ENCODE data around the gene PRKN.
"Not testable (repeated sequence)": the region's sequence is repeated elsewhere in the genome, so short reads cannot be mapped to it uniquely, and the experiment has no call there.

The PRKN gene

GRCh38 chr6:162679681-162680080, 47.9 kb downstream of the PRKN start:
- DNase-seq (ENCODE audit: low read depth in 2 of 2, low spot score in 1 of 2) = no peak

GRCh38 chr6:162678896-162679295, 48.7 kb downstream of the PRKN start:
- not testable (repeated sequence) for DNase-seq (ENCODE audit: low read depth in 2 of 2, low spot score in 1 of 2)

GRCh38 chr6:162675503-162675902, 52.1 kb downstream of the PRKN start:
- DNase-seq (ENCODE audit: low read depth in 2 of 2, low spot score in 1 of 2) = no peak

GRCh38 chr6:162674452-162674851, 53.1 kb downstream of the PRKN start:
- DNase-seq (ENCODE audit: low read depth in 2 of 2, low spot score in 1 of 2) = no peak

GRCh38 chr6:162671580-162672165, 55.9 kb downstream of the PRKN start:
- DNase-seq (ENCODE audit: low read depth in 2 of 2, low spot score in 1 of 2) = no peak

GRCh38 chr6:162670345-162670744, 57.2 kb downstream of the PRKN start:
- DNase-seq (ENCODE audit: low read depth in 2 of 2, low spot score in 1 of 2) = no peak

- no peak for DNase-seq (ENCODE audit: low read depth in 2 of 2, low spot score in 1 of 2)
Observed at GRCh38 chr6:162666246-162666645, 61.3 kb downstream of the PRKN start.

- DNase-seq (ENCODE audit: low read depth in 2 of 2, low spot score in 1 of 2) = no peak
Observed at GRCh38 chr6:162653808-162654207, 73.8 kb downstream of the PRKN start.

- no peak for DNase-seq (ENCODE audit: low read depth in 2 of 2, low spot score in 1 of 2)
Observed at GRCh38 chr6:162651505-162651904, 76.1 kb downstream of the PRKN start.

GRCh38 chr6:162649271-162649670, 78.3 kb downstream of the PRKN start:
- DNase-seq (ENCODE audit: low read depth in 2 of 2, low spot score in 1 of 2) = no peak

GRCh38 chr6:162644153-162644552, 83.4 kb downstream of the PRKN start:
- DNase-seq (ENCODE audit: low read depth in 2 of 2, low spot score in 1 of 2) = no peak

GRCh38 chr6:162640756-162641155, 86.8 kb downstream of the PRKN start:
- DNase-seq (ENCODE audit: low read depth in 2 of 2, low spot score in 1 of 2) = no peak

- no peak for DNase-seq (ENCODE audit: low read depth in 2 of 2, low spot score in 1 of 2)
Observed at GRCh38 chr6:162639951-162640350, 87.6 kb downstream of the PRKN start.

GRCh38 chr6:162638931-162639574, 88.5 kb downstream of the PRKN start:
- DNase-seq (ENCODE audit: low read depth in 2 of 2, low spot score in 1 of 2) = no peak

- DNase-seq (ENCODE audit: low read depth in 2 of 2, low spot score in 1 of 2) = no peak
Observed at GRCh38 chr6:162637317-162637716, 90.2 kb downstream of the PRKN start.

GRCh38 chr6:162636167-162636566, 91.4 kb downstream of the PRKN start:
- DNase-seq (ENCODE audit: low read depth in 2 of 2, low spot score in 1 of 2) = no peak

GRCh38 chr6:162631546-162631945, 96.0 kb downstream of the PRKN start:
- no peak for DNase-seq (ENCODE audit: low read depth in 2 of 2, low spot score in 1 of 2)

GRCh38 chr6:162630069-162630468, 97.5 kb downstream of the PRKN start:
- DNase-seq (ENCODE audit: low read depth in 2 of 2, low spot score in 1 of 2) = no peak

GRCh38 chr6:162627825-162628224, 99.7 kb downstream of the PRKN start:
- no peak for DNase-seq (ENCODE audit: low read depth in 2 of 2, low spot score in 1 of 2)

- no peak for DNase-seq (ENCODE audit: low read depth in 2 of 2, low spot score in 1 of 2)
Observed at GRCh38 chr6:162627362-162627761, 100.2 kb downstream of the PRKN start.

GRCh38 chr6:162626869-162627268, 100.7 kb downstream of the PRKN start:
- no peak for DNase-seq (ENCODE audit: low read depth in 2 of 2, low spot score in 1 of 2)

- no peak for DNase-seq (ENCODE audit: low read depth in 2 of 2, low spot score in 1 of 2)
Observed at GRCh38 chr6:162625846-162626540, 101.6 kb downstream of the PRKN start.

GRCh38 chr6:162622572-162622971, 105.0 kb downstream of the PRKN start:
- no peak for DNase-seq (ENCODE audit: low read depth in 2 of 2, low spot score in 1 of 2)

Data from stimulated activated CD8-positive, alpha-beta memory T cell treated with anti-CD3 and anti-CD28 coated beads, Interleukin-4, amount 100 ng/mL, for 1 hour (primary cell).